Measurements from ENCODE around the gene CYSRT1.

The CYSRT1 gene

DNA sequence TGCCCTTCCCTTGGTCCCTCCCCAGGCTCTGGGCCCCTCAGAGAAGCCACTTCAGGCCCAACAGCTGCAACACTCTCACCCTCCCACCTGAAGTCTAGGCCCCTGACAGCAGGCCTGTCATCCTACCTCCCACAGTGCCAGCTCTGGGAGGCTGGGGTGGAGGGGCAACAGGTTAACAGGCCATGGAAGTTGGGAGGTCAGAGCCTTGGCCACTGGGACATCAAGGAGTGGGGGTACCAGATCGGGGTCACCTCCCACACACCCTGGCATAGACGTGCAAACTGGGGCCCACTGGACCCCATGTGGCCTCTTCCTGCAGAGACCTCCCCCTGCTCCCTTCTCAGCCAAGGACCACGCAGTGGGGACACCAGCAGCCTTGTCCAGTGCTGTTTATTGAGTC is 33.7 kb upstream of the CYSRT1 start:
- DNase-seq = no peak

DNA sequence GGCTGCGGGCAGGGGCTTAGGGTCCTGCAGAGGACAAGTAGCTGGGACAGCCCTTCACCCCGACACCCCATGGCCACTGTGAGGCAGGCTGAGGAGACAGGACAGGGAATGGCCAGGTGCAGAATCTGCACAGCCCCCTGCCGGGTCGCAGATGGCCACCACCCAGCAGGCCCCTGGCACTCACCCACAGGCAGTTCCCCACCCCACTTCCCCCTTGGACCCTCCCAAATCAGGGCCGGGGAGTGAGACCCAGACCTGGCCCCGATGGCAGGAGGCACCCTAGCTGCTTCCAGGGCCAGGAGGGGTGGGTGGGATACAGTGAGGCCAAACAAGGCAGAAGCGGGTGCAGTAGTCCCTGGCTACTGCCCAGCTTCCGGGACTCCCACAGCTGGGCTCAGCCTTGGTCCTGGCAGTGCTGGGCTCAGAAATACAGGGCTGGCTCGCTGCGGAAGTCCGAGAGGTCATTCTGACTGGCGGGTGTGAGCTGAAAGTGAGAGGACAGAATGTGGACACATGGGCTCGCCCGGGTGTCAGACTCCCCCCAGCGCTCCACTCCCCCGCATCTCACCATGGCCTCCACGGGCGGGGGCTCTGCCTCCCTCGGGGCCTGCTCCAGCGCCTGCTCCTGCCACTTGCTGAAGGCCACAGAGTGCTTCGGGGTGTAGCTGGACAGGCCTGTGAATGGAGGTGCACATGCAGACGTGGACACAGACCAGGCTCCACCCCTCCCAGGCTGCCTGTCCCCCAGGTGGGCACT is 33.1 kb upstream of the CYSRT1 start:
- DNase-seq = no peak

DNA sequence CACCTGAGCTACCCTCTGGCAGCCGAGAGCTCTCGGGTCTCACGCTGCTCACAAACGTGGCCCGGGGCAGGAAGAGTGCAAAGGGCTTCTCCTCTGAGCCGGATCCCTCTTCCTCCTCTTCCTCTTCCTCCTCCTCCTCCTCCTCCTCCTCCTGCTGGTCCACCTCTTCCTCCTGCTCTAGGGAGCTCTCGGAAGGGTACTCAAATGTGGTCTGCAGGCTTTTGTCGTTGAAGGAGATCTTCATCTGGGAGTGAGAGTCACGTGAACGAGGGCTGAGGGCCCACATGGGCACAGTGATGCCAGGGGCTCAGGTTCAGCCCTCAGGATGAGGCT is 32.6 kb upstream of the CYSRT1 start:
- DNase-seq = no peak

DNA sequence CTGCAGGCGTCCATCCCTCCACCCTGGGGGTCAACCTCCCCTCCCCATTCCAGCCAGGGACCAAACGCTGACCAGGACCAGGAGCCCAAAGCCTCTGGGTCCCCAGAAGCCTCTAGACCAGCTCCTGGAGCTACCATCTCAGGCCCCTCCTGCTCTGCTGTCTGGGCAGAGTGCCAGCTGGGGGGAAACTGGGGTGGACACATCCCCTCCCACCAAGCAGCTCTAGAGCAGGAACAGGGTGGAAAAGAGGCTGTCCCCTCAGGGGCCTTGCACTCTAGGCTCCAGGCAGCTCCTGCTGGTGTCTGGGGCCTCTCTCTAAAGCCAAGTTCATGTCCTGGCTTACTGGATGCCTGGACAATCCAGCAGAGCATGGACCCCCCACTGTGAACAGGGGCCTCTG is 32.1 kb upstream of the CYSRT1 start:
- DNase-seq = no peak

DNA sequence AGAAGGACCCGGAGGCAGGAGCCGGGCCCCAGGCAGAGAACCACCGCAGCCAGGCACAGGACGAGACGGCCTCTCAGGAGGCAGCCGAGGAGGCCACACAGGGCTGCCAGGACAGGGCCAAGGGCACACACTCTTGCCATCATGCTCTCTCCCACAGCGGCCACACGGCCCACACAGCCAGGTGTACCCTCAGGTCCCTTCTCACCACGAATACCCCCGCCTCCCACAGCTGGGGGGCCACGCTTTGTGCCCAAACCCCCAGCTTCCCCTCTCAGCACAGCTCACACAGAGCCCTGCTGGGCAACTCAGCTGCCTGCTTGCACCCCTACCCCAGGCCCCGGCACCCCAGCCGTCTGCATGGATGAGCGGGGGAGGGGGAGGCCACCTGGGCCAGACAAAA is 31.2 kb upstream of the CYSRT1 start:
- no peak for DNase-seq

DNA sequence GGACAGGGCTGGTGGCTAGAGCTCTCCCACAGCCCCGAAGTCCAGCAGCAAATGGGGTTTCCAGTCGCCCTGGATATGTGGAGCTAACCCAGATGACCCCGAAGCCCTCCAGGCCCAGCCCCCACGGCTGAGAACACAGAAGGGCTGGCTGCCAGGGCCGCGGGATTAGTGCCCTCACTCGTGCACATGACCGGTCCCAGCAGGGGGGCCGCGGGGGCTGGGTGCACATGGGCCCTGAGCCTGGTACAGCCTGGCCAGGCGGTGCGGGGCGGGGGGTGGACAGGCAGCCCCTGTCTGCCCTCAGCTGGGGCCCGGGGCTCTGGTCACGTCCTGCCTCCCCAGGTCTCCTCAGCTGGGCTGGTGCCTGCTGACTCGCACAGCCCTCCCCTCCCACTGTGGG is 30.6 kb upstream of the CYSRT1 start:
- no peak for DNase-seq

DNA sequence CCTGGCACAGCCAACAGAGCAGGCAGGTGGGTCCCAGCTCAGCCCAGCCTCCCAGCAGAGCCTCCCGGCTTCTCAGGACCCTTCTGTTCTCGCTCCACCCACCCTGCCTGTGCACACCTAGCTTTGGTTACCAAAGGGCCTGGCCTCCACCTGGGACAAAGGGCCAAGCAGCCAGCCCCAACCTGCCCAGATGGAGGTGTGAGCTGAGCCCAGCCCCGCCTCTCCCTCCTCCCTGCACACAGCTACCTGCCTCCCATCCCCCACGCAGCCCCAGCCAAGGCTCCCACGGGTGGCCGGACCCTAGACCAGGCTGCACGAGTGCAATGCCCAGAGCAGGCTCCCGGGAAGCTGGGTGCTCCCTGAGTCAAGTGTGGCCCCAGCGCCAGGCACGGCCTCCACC is 30.1 kb upstream of the CYSRT1 start:
- no peak for DNase-seq

DNA sequence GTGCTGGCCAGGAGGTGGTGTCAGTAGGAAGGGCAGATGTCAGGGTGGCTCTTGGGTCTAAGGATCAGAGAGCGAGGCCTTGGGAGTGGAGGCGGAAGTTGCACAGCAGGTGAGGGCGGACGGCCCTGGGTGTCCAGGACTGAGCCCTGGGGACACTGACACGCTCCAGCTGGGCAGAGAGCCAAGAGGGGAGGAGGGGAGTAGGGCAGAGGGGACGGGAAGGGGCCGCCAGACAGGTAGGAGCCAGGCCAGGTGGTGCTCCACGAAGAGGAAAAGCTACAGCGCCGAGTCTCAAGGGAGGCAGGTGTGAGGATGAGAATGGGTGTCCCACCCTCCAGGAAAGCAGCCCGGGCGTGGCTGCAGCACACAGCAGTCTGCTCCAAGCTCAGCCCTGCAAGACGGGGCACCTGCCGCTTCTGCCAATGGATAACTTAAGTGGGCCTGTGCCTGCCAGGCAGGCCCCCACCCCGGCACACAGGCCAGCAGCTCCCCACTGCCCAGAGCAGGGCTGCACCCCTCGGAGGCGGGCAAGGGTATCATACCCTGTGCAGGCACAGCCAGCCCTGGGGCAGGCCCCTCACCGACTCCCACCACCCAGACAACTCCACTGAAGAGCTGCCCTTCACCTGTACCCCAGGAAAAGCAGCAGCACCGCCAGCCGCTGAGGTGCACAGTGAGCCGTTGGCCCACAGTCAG is 29.3 kb upstream of the CYSRT1 start:
- no peak for DNase-seq

DNA sequence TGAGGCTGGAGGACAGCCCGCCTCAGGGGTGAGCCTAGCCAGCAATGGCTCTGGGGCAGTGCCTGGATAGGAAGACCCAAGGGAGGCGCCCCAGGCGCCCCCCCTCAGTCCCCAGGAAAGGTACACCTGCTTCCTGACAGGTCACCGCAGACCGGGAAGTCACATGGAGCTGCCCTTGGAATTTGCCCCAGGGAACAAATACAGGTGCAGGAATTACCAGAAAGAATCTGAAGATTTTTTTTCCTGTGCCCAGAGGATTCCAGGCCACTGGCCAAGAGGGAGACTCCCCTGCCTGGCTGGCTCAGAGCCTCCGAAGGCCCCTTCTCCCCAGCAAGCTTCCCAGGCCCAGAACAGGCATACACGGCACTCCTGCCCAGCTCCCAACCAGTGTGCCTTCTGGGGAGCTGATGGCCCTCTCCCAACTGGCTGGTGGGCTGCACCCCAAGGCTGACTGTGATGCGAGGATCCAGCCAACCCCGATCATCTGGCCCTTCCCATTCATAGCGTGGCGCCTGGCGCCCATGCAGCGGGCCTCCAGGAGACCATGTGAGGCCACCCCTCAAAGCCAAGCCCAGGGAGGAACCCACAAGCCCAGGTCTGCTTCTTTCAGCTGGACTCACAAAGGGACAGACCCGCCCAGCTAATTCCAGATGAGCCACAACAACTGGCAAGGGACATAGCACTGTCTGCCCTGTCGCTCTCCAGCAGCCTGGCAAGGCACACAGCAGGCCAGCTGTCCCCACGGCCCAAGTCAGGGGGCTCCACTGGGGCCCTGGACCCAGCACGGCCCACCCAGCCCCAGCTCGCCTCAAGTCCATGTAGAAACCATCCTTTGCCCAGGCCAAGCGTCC is 26.7 kb upstream of the CYSRT1 start:
- no peak for DNase-seq

DNA sequence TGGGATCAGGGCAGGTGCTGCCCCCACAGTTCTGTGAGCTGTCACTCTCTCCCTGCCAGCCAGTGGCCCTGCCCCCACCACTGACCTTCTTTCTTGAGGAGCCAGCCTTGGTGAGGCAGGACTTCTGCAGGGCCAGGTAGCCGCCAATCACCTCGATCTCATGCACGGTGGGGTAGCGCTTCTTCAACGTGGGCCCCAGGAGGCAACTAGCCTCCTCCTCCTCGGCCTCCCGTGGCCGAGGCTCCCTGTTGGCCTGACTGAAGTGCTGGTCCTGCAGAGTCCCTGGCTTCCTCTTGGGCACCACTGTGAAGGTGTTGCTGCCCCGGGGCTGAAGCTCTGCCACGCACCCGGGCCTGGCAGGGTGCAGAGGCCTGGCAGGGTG is 26.1 kb upstream of the CYSRT1 start:
- no peak for DNase-seq

DNA sequence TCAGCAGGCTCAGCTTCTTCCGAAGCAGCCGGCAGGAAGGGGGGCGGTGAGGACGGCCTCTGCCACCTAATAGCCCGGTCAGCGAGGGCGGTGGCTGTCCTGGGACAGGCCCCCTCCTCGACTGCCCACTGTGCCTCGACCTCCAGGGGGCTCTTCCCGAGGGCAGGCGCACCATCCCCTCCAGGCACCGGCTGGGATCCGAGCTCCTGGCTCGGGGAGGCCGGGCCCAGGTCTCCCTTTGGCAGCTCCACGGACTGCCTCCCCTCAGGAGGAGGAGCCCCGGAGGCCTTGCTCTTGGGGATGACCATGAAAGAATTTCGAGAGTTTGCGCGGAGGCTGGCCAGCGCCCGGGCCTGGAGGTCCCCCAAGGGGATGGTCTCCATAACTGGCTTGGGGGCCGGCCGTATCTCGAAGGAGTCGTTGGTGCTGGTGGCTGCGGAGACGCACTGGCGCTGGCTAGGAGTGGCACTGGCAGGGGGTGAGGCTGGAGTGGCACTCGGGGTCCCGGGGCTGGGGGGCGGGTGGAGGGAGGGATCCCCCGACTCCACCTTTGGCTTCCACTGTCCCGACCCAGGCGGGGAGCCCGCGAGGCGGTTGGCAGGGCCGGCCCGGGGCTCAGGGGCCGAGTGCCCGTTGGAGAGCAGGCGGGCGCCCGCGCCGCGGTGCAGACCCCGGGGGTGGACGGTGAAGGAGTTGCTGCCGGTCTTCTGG is 25.4 kb upstream of the CYSRT1 start:
- DNase-seq = no peak

DNA sequence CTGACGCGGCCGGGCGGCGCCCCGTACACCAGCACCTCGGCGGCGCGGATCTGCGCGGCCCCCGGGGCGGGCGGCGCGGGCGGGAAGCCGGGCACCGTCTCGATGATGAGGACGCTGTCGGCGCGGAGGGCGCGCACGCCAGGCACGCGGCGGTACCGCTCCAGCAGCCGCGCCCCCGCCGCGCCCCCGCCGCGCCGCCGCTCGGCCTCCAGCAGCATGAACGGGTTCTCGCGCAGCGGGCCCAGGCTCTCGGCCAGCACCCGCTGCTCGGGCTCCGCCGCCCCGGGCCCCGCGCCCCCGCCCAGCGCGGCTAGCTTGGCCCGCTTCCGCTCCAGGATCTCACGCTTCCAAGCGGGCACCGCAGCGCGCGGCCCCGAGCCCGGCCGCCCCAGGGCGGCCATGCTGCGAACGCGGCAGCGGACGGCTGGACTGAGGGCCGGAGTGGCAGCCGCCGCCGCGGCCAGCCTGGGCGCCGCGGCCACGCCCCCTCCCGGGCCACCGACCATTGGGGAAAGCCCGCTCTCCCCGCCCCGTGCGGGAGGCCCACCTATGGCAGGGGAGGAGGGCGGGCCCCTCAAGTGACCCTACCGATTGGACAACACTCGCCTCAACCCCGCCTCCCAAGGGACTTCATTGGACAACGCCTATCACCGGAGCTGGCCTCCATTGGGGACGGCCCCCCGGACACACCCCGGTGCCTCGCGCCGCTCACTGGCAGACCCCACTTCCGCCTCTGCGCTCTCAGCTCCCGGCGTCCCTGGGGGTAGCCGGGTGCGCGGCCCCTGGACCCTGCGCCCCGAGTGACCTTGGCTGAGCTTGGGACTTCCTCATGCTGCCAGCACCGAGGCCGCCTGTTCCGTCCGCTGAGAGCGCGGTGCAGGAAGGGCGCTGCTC is 24.4 kb upstream of the CYSRT1 start, which contains the start of gene TPRN:
Gene TPRN, minus strand, starts transcription at position 431 of the 894 bp plus-strand sequence. Its CDS starts 30 bp downstream, at position 401.
- DNase-seq = peak; percentile 99

DNA sequence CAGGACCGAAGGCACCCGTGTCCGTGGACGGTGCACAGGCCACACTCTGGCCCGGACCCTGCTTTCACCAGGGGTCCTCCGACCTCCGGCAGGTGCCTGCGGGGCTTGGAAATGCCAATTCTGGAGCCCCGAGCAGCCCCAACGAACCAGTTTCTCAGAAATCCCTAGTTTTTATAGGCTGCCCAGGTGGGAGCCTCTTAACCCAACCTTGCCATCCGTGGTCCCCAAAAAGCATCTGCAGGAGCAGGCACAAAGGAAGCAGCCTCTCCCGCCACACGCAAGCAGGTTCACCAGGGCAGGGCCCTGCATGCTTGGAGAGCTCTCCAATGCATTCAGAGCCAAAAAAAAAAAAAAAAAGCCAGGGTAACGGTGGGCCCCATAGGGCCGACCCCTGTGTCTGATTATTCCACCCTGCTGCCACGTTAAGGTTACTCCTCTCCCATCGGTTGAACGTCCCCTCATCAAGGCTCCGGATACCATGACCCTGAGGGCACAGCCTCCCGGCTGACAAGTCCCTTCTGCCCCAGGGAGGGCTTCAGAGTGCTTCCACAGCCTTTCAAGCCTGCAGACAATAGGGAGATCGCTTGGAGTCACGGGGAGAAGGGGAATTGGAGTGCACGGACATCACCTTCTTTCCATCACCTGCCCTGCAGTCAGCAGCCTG is 23.6 kb upstream of the CYSRT1 start:
- no peak for DNase-seq

DNA sequence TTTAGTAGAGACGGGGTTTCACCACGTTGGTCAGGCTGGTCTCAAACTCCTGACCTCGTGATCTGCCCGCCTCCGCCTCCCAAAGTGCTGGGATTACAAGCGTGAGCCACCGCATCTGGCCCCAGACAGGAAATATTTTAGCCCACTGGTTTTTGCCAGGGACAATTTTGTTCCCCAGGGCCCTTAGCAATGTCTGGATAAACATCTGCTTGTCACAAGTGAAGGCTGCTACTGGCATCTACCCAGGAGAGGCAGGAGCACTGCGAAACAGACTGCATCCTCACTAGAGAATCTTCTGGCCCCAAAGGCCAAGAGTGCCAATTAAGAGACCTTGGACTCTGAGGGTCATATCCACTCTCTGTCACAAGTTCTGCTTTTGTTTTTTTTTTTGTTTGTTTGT is 22.0 kb upstream of the CYSRT1 start:
- no peak for DNase-seq

DNA sequence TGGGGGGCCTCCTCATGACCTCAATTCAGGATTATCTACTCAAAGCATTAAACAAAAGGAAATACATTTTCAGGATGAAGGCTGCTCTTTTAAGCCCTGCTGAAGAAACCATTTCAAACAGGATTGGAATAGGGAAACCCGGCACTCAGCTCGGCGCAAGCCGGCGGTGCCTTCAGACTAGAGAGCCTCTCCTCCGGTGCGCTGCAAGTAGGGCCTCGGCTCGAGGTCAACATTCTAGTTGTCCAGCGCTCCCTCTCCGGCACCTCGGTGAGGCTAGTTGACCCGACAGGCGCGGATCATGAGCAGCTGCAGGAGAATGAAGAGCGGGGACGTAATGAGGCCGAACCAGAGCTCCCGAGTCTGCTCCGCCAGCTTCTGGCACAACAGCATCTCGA is 20.2 kb upstream of the CYSRT1 start:
- DNase-seq = no peak

DNA sequence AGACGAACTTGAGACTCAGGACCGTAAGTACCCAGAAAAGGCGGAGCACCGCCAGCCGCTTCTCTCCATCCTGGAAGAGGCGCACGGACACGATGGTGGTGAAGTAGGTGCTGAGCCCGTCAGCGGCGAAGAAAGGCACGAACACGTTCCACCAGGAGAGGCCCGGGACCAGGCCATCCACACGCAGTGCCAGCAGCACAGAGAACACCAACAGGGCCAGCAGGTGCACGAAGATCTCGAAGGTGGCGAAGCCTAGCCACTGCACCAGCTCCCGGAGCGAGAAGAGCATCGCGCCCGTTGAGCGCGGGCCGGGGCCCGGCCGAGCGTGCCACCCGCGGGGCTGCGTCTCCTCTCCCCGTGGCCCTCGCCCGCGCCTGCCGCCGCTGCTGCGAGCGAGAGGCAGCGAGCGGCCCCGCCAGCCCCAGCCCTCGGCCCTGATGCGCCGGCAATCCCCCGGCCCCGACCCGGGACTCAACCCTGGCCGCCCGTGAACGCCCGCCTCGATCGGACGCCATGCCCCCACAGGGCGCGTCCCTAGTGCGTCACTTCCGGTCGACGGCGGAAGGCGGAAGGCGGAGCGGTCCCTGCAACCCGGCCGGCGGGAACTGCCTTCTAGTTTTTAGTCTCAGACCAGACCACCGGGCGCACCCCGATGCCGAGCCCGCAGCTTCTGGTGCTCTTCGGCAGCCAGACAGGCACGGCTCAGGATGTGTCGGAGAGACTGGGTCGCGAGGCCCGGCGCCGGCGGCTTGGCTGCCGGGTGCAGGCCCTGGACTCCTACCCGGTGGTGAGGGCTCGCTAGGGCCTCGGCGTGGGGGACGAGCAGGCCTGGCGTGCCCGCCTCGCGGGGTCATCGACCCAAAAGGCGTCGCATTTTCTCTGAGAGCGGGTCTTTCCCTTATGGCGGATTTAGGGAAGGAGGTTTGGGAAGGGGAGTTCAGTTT is 19.6 kb upstream of the CYSRT1 start, which contains the start of the genes NDOR1 and TMEM203:
Gene NDOR1, plus strand, starts transcription at position 575 of the 944 bp plus-strand sequence. Its CDS starts 78 bp downstream, at position 653.
Gene TMEM203, minus strand, starts transcription at position 523 of the 944 bp plus-strand sequence. Its CDS starts 234 bp downstream, at position 289.
- DNase-seq = peak; percentile 92

DNA sequence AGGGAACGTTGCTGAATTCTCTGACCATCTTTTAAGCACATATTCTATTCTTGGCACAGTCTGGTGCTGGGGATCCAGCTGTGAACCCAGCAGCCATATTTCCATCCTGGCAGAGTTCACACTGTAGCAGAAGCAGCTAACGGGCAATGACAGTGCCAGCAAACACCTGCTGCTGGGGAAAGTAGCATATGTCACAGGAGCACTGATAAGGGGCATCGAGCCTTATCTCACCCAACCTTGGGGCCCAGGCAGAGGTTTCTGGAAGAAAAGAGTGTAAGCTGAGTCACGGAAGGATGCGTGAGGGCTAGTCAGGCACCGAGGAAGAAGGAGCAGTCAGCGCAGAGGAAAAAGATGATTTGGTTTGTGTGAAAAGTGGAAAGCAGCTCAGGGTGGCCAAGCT is 18.4 kb upstream of the CYSRT1 start:
- no peak for DNase-seq

DNA sequence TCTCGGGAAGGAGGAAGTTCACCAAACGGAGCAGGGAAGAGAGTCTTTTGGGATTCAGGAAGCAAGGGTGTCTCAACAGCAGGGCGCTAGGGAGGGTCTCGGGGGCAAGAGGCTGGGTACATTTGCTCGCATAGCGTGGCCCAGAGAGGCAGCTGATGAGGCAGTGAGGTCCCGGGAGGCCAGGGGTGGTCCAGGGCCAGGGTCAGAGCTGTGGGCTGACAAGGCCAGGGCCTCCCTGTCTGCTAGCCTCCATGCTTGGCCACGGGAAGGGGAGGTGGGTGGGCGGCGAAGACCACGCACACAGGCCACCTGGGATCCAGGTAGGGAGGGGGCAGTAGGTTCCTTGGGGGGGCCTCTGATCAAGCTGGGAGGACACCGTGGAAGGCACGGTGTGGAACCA is 13.4 kb upstream of the CYSRT1 start:
- DNase-seq = no peak

DNA sequence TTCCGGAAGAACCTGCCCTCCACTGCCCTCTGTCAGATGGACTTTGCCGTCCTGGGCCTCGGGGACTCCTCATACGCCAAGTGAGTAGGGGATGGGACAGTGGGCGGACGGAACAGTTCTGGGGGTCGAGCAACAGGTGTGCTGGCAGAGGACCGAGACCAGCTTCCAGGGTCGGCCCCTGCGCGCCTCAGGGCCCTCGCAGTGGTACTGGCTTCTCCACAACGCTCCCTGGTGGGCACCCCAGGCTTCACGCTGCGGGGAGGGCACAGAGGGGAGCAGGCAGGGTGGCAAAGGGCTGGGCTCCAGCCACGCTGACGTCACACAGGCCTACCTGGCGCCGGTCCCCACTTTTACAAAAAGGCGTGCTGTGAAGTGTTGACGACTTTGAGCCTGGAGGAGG is 12.5 kb upstream of the CYSRT1 start:
- DNase-seq = no peak
